Transverse colon (tissue), 4 donors: ENCODE data around the gene GDI1.

ENCODE experiments used
- CTCF ChIP-seq, 5 experiments: fragments of 200-600 bp in 3 of 5; fragments of 450-650 bp in 2 of 5; sonication (generic) in 3 of 5; IDR thresholded peaks; 1 replicate in 2 of 5; 2 replicates in 3 of 5; pipeline ENCODE4 v1.5.1; 2016 to 2017; ENCODE audit warnings: antibody characterized with exemption in 5 of 5, inconsistent platforms in 3 of 5, mild to moderate bottlenecking in 2 of 5, moderate library complexity in 1 of 5
- POLR2AphosphoS5 ChIP-seq, 3 donors: sonication (generic); formaldehyde crosslinking; IDR thresholded peaks; one replicate each; pipeline ENCODE4 v1.6.1; 2016; ENCODE audit warnings: antibody characterized with exemption in 3 of 3

GRCh38 chrX:154396973-154397887 is 39.7 kb upstream of the GDI1 start:
- no peak for TF ChIP-seq CTCF (IDR thresholded peaks at IDR 0.05)
- TF ChIP-seq POLR2AphosphoS5 (IDR thresholded peaks at IDR 0.05): peak; percentile 28 to 59 (median 34)
